Uterus (tissue), 2 donors: ENCODE data around the gene PRSS27.
"Not testable (repeated sequence)": the region's sequence is repeated elsewhere in the genome, so short reads cannot be mapped to it uniquely, and the experiment has no call there.

ENCODE experiments used
- POLR2A ChIP-seq, 2 donors: fragments of 450-650 bp; IDR thresholded peaks; one replicate each; pipeline ENCODE4 v1.6.1; 2016; ENCODE audit warnings: antibody characterized with exemption in 2 of 2, mild to moderate bottlenecking in 1 of 2, moderate library complexity in 1 of 2
- TF ChIP-seq, protein P1 (sequence below), 4 experiments: fragments of 200-600 bp in 2 of 4; fragments of 450-650 bp in 2 of 4; sonication (generic) in 2 of 4; IDR thresholded peaks; one replicate each; pipeline ENCODE4 v1.5.1; 2016 to 2019; ENCODE audit warnings: antibody characterized with exemption in 4 of 4, mild to moderate bottlenecking in 2 of 4, moderate library complexity in 1 of 4

DNA sequence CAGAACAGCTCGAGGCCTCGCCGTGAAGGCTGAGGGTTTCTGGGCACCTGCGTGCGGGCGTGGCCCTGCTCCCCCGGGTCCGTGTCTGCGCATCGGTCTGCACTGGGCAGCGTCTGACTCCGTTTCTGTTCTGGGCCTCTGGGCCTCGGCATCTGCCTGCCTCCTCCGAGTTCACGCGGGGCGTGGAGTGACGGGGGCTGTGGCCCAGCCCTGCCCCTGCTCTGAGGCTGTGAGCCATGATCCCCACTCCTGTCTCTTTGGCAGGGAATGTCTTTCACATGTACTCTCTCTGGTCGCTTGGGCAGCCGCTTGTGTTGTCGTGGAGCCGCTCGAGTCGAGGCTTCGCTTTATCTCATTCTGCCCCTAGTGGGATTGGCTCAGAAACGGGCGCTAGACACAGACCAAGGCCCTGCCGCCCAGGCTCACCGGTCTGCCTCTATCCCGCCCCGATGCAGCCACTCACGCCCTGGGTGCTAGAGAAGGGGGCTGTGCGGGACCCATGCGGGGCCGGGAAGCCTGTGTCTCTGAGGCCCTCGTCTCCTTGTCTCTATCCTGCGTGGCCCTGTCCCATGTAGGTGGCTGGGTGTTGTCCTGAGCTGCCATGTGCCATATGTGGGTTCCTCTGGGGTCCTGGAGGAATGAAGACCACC lies 23.3 kb downstream of the PRSS27 start:
- TF ChIP-seq, protein P1, sequence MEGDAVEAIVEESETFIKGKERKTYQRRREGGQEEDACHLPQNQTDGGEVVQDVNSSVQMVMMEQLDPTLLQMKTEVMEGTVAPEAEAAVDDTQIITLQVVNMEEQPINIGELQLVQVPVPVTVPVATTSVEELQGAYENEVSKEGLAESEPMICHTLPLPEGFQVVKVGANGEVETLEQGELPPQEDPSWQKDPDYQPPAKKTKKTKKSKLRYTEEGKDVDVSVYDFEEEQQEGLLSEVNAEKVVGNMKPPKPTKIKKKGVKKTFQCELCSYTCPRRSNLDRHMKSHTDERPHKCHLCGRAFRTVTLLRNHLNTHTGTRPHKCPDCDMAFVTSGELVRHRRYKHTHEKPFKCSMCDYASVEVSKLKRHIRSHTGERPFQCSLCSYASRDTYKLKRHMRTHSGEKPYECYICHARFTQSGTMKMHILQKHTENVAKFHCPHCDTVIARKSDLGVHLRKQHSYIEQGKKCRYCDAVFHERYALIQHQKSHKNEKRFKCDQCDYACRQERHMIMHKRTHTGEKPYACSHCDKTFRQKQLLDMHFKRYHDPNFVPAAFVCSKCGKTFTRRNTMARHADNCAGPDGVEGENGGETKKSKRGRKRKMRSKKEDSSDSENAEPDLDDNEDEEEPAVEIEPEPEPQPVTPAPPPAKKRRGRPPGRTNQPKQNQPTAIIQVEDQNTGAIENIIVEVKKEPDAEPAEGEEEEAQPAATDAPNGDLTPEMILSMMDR (IDR thresholded peaks at IDR 0.05): not testable (repeated sequence)
- not testable (repeated sequence) for TF ChIP-seq POLR2A (IDR thresholded peaks at IDR 0.05)
